Trophoblast cell (in vitro differentiated cells and primary cell): ENCODE data around the gene STK17A.
"Not testable (repeated sequence)": the region's sequence is repeated elsewhere in the genome, so short reads cannot be mapped to it uniquely, and the experiment has no call there.

Source experiments
- DNase-seq, 2 donors: peaks; one replicate each; pipeline ENCODE4 v3.0.0-alpha.2; 2016
- H2AFZ ChIP-seq: 2 replicates; pipeline ENCODE4 v1.6.1; 2013; ENCODE audit warnings: low read length, moderate library complexity, mild to moderate bottlenecking; ENCODE audit not compliant: insufficient read depth, poor library complexity
- H2AK5ac ChIP-seq: 2 replicates; pipeline ENCODE4 v1.6.1; 2013; ENCODE audit warnings: mild to moderate bottlenecking, low read length
- H2BK120ac ChIP-seq: 2 replicates; pipeline ENCODE4 v1.6.1; 2013; ENCODE audit warnings: low read length, mild to moderate bottlenecking, moderate library complexity; ENCODE audit not compliant: insufficient read depth, poor library complexity
- H2BK12ac ChIP-seq: 2 replicates; pipeline ENCODE4 v1.6.1; 2013; ENCODE audit warnings: mild to moderate bottlenecking, low read length, moderate library complexity
- H2BK5ac ChIP-seq: 2 replicates; pipeline ENCODE4 v1.6.1; 2013; ENCODE audit warnings: low read length, low read depth, moderate library complexity, mild to moderate bottlenecking; ENCODE audit not compliant: poor library complexity
- H3K14ac ChIP-seq: 2 replicates; pipeline ENCODE4 v1.6.1; 2013; ENCODE audit warnings: mild to moderate bottlenecking, low read length
- H3K18ac ChIP-seq: 2 replicates; pipeline ENCODE4 v1.6.1; 2013; ENCODE audit warnings: mild to moderate bottlenecking, low read length
- H3K23ac ChIP-seq: 2 replicates; pipeline ENCODE4 v1.6.1; 2013; ENCODE audit warnings: low read length
- H3K27ac ChIP-seq: 2 replicates; pipeline ENCODE4 v1.5.1; 2013; ENCODE audit warnings: low read depth, mild to moderate bottlenecking, inconsistent platforms, low read length, moderate library complexity
- H3K27me3 ChIP-seq: 2 replicates; pipeline ENCODE4 v1.6.1; 2013; ENCODE audit warnings: inconsistent platforms, mild to moderate bottlenecking, low read length, moderate library complexity; ENCODE audit not compliant: insufficient read depth
- H3K36me3 ChIP-seq, 2 experiments: 1 replicate in 1 of 2; 2 replicates in 1 of 2; pipeline ENCODE4 v1.6.1; 2013; ENCODE audit warnings: low read length in 2 of 2, mild to moderate bottlenecking in 2 of 2, moderate library complexity in 1 of 2; ENCODE audit not compliant: insufficient read depth in 2 of 2, control insufficient read depth in 1 of 2
- H3K4ac ChIP-seq: 2 replicates; pipeline ENCODE4 v1.6.1; 2013; ENCODE audit warnings: low read depth, mild to moderate bottlenecking, low read length, moderate library complexity
- H3K4me1 ChIP-seq, 2 experiments: 1 replicate in 1 of 2; 2 replicates in 1 of 2; pipeline ENCODE4 v1.6.1; 2013; ENCODE audit warnings: low read length in 2 of 2, mild to moderate bottlenecking in 2 of 2, moderate library complexity in 1 of 2; ENCODE audit not compliant: insufficient read depth in 2 of 2, control insufficient read depth in 1 of 2
- H3K4me2 ChIP-seq: 2 replicates; pipeline ENCODE4 v1.6.1; 2013; ENCODE audit warnings: inconsistent platforms, mild to moderate bottlenecking, low read length, moderate library complexity
- H3K4me3 ChIP-seq: 2 replicates; pipeline ENCODE4 v1.5.1; 2013; ENCODE audit warnings: mild to moderate bottlenecking, low read depth, low read length, inconsistent platforms
- H3K79me1 ChIP-seq: one replicate; pipeline ENCODE4 v1.6.1; 2013; ENCODE audit warnings: low read length
- H3K79me2 ChIP-seq: 2 replicates; pipeline ENCODE4 v1.6.1; 2013; ENCODE audit warnings: low read length, mild to moderate bottlenecking; ENCODE audit not compliant: control insufficient read depth, insufficient read depth, poor library complexity
- H3K9ac ChIP-seq: 2 replicates; pipeline ENCODE4 v1.6.1; 2013; ENCODE audit warnings: mild to moderate bottlenecking, low read length
- H3K9me3 ChIP-seq: 2 replicates; pipeline ENCODE4 v1.6.1; 2013; ENCODE audit warnings: low read depth, mild to moderate bottlenecking, control low read depth, inconsistent platforms, low read length; ENCODE audit not compliant: insufficient read depth
- H4K12ac ChIP-seq: 2 replicates; pipeline ENCODE4 v1.6.1; 2013; ENCODE audit warnings: low read depth, mild to moderate bottlenecking, low read length, moderate library complexity
- H4K8ac ChIP-seq: 2 replicates; pipeline ENCODE4 v1.6.1; 2013; ENCODE audit warnings: low read depth, mild to moderate bottlenecking, low read length, moderate library complexity
- H4K91ac ChIP-seq: one replicate; pipeline ENCODE4 v1.6.1; 2013; ENCODE audit warnings: low read depth, mild to moderate bottlenecking, low read length, moderate library complexity
- WGBS: extraction: QIAGEN DNeasy Blood & Tissue Kit; methylation state at CpG from one replicate; pipeline ENCODE4 v1.1.7; 2013; ENCODE audit warnings: missing lambda C conversion rate; ENCODE audit not compliant: insufficient read length, insufficient coverage; ENCODE audit errors: extremely low coverage; 5-methylcytosine and 5-hydroxymethylcytosine counted together

STK17A gene

DNA sequence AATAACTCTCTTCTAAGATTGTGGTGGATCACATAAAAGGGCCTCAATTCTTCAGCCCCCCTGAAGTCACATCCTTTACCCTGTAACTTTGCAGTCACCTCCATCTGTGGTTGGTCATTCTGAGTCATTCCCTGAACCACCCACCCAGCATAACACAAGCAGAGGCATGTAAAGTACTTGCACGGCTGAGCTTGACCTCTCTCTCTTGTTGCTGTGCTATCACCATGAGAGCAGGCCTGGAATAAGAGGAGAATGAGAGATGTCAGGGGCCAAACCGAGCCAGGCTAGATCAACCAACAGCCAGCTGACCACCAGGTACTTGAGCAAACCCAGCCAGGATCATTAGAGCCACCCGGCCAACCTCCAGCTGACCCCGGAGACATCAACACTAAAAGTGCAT is 13.5 kb upstream of the STK17A start:
- Histone ChIP-seq H3K79me2 (no peaks in the 10 kb centered on the region), H3K14ac (no peak overlapping the region), H3K27me3 (no peaks in the 10 kb centered on the region), H3K4ac (no peak overlapping the region), H2BK12ac (no peak overlapping the region), H3K4me3 (no peak overlapping the region), H2BK120ac (no peak overlapping the region), H4K12ac (no peak overlapping the region), H3K4me2 (no peak overlapping the region), H3K23ac (no peak overlapping the region), H2AK5ac (no peak overlapping the region), H3K9ac (no peak overlapping the region), H3K9me3 (no peaks in the 10 kb centered on the region), H3K4me1 (no peaks in the 10 kb centered on the region), H3K18ac (no peak overlapping the region), H2BK5ac (no peak overlapping the region), H4K8ac (no peak overlapping the region), H2AFZ (no peak overlapping the region), H4K91ac (no peak overlapping the region), H3K27ac (no peak overlapping the region), H3K36me3 (no peaks in the 10 kb centered on the region), H3K79me1 (no peaks in the 10 kb centered on the region)
- WGBS = no CpG with 5 or more reads among the region's 4 CpGs
- DNase-seq = no peak

GRCh38 chr7:43570688-43571365 is 12.1 kb upstream of the STK17A start:
- Histone ChIP-seq H3K18ac (no peak overlapping the region), H3K4me3 (no peak overlapping the region), H3K4ac (no peak overlapping the region), H2AFZ (no peak overlapping the region), H3K27ac (no peak overlapping the region), H2AK5ac (no peak overlapping the region), H3K9ac (no peak overlapping the region), H4K91ac (no peak overlapping the region), H3K9me3 (no peaks in the 10 kb centered on the region), H3K4me2 (no peak overlapping the region), H3K79me1 (no peaks in the 10 kb centered on the region), H4K12ac (no peak overlapping the region), H3K23ac (no peak overlapping the region), H3K27me3 (no peaks in the 10 kb centered on the region), H2BK120ac (no peak overlapping the region), H3K36me3 (no peaks in the 10 kb centered on the region), H2BK12ac (no peak overlapping the region), H3K4me1 (no peaks in the 10 kb centered on the region), H4K8ac (no peak overlapping the region), H2BK5ac (no peak overlapping the region), H3K79me2 (no peaks in the 10 kb centered on the region), H3K14ac (no peak overlapping the region)
- WGBS = no CpG with 5 or more reads among the region's 4 CpGs
- no peak for DNase-seq

GRCh38 chr7:43572516-43573049 is 10.3 kb upstream of the STK17A start:
- Histone ChIP-seq H4K8ac (no peak overlapping the region), H2BK12ac (no peak overlapping the region), H3K4ac (no peak overlapping the region), H3K4me3 (no peak overlapping the region), H3K4me2 (no peak overlapping the region), H3K9ac (no peak overlapping the region), H3K27ac (no peak overlapping the region), H2AFZ (no peak overlapping the region), H3K4me1 (peaks cover 0 to 2% of the 10 kb centered on the region in 2 experiments), H3K27me3 (no peaks in the 10 kb centered on the region), H3K18ac (no peak overlapping the region), H3K79me2 (no peaks in the 10 kb centered on the region), H3K14ac (no peak overlapping the region), H3K23ac (no peak overlapping the region), H4K91ac (no peak overlapping the region), H3K36me3 (no peaks in the 10 kb centered on the region), H2AK5ac (no peak overlapping the region), H2BK120ac (no peak overlapping the region), H3K9me3 (no peaks in the 10 kb centered on the region), H3K79me1 (no peaks in the 10 kb centered on the region), H4K12ac (no peak overlapping the region), H2BK5ac (no peak overlapping the region)
- WGBS = no CpG with 5 or more reads among the region's 1 CpG
- DNase-seq = peak in 1 of 2 donors; percentile 42

DNA sequence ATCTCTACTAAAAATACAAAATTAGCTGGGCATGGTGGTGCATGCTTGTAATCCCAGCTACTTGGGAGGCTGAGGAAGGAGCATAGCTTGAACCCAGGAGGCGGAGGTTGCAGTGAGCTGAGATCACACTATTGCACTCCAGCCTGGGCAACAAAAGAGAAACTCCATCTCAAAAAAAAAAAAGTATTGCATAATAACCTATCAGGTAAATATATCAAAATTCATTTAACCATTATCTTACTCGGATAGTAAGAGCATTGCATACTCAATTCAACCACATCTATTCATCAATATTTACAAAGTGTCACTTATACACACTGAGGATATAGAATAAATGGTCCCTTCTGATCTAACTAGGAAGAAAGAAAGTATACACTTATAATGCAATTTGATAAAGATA is 9.1 kb upstream of the STK17A start:
- not testable (repeated sequence) for H3K27ac ChIP-seq, H2BK12ac ChIP-seq, H4K12ac ChIP-seq, H2BK5ac ChIP-seq, H2AFZ ChIP-seq, H3K27me3 ChIP-seq, H2BK120ac ChIP-seq, H3K4ac ChIP-seq, H3K4me3 ChIP-seq, H3K4me2 ChIP-seq, H3K79me1 ChIP-seq, H3K23ac ChIP-seq, H3K14ac ChIP-seq, H3K4me1 ChIP-seq, H4K91ac ChIP-seq, H3K18ac ChIP-seq, H4K8ac ChIP-seq, H3K9me3 ChIP-seq, H3K9ac ChIP-seq, H3K36me3 ChIP-seq, H3K79me2 ChIP-seq, DNase-seq, H2AK5ac ChIP-seq
- WGBS = no CpG with 5 or more reads among the region's 2 CpGs
